ENCODE results near the gene PF4V1.

PF4V1 gene, protein sequence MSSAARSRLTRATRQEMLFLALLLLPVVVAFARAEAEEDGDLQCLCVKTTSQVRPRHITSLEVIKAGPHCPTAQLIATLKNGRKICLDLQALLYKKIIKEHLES

DNA sequence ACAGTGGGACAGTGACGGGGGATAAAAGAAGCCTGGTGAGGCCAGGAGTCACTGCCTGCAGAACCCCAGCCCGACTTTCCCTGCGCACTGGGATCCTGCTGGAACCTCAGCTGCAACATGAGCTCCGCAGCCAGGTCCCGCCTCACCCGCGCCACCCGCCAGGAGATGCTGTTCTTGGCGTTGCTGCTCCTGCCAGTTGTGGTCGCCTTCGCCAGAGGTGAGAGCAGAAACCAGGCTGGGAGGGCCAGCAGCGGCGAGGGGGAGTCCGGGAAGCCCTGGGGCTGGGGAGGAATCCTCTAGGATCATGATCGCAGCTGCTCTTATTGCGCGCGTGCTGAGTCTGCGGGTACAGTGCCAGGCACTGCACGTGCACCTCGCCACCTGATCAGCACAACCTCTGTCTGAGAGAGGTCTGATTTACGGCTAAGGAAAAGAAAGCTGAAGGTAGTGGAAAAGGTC, at the start of gene PF4V1:
Gene PF4V1, plus strand, starts transcription at position 51 of the 459 bp plus-strand sequence. Its CDS starts 67 bp downstream, at position 118.
- no peak for DNase-seq

- no peak for DNase-seq
These were observed 42.9 kb upstream of the PF4V1 start for GRCh38 chr4:73810191-73810590.

DNA sequence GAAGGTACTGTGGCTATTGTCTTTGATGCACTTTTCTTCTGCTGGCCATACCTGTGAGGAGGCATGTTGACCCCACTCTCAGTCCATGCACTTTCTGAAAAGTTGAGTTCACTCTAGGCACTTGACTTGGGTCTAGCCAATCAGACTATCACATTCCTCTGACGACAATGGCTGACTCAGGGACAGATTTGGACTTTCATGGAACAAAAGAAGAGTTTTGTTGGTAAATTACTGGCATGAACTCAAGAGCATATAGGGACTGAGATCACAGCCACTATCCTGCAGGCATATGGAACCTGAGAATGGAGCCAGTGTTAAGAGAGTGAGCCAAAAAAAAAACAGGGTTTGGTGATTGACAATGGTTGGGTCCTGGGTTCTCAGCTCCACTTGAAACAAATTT, 41.3 kb upstream of the PF4V1 start:
- DNase-seq, result no peak

DNA sequence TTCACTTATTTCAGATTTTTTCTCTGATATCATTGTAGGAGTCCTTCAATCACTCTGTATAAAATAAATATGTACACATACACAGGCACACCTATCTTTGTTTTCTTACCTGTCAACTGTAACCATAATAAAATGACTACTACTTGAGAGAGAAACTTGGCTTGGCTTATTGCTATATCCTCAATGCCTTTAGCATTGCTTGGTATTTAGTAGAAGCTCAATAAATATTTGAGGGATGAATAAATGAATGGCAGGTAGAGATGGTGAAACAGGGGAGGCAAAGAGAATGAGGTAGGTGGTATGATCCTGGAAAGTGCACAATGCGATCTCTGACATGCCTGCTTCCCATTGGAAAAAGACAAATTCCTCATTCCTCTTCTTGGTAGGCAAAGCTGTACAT, 38.4 kb upstream of the PF4V1 start:
- no peak for DNase-seq

- peak; percentile 22 for DNase-seq
These were observed 38.0 kb upstream of the PF4V1 start for GRCh38 chr4:73815145-73815544.

DNA sequence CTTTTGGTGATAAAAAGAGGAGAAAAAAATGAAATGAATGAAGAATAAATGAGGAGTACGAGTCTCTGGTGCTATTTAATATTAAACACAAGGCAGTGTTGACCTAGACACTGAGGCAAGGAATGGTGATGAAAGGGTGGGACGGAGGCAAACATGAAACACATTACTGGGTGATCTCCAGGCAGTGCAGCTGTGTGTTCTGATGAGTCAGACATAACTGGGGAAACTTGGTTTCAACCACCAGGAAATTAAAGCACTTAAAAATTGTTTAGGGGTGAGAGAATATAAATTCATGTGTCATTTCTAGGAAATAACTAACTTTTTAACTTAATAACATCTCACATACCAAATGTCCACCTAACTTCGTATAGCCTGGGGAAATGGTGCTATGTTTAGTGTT, 36.3 kb upstream of the PF4V1 start:
- no peak for DNase-seq

GRCh38 chr4:73817341-73817740, 35.8 kb upstream of the PF4V1 start:
- DNase-seq, result no peak

GRCh38 chr4:73821325-73821724, 31.8 kb upstream of the PF4V1 start:
- DNase-seq, result no peak

GRCh38 chr4:73822389-73822788, 30.7 kb upstream of the PF4V1 start:
- no peak for DNase-seq

- no peak for DNase-seq
These were observed 30.1 kb upstream of the PF4V1 start for GRCh38 chr4:73822812-73823504.

DNA sequence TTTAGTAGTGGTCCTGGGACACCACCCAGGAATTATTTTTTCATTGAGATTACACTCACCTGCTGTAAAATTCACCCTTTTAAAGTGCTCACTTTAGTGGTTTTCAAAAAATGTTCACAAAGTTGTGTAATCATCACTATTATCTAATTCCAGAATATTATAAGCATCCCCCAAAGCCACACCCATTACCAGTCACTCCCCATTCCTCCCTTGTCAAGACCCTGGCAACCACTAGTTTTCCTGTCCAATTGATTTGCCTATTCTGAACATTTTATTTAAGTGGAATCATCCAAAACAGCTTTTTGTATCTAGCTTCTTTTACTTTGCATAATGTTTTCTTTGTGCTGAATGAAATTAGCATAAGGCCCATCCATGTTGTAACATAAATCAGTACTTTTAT, 29.3 kb upstream of the PF4V1 start:
- no peak for DNase-seq

DNA sequence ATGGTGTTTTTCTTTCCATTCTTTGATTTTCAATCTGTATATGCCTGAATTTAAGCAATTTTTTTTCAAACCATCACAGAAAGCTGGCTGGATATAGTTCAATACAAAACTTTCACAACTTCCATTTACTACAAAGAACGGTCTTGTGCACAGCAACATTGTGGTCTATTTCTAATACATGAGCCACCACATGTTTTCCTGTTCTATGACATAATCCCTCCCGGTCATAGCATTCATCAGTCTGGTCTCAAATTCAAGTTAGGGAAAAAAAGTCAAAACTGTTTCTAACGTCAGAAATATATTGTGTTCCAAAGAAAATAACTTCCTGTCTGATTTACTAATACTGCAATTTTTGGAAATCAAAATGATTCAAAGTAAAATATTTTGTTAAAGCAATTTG, 24.1 kb upstream of the PF4V1 start:
- DNase-seq, result no peak

- DNase-seq, result no peak
These were observed 21.5 kb upstream of the PF4V1 start for GRCh38 chr4:73831569-73831968.

- no peak for DNase-seq
These were observed 20.4 kb upstream of the PF4V1 start for GRCh38 chr4:73832651-73833237.

DNA sequence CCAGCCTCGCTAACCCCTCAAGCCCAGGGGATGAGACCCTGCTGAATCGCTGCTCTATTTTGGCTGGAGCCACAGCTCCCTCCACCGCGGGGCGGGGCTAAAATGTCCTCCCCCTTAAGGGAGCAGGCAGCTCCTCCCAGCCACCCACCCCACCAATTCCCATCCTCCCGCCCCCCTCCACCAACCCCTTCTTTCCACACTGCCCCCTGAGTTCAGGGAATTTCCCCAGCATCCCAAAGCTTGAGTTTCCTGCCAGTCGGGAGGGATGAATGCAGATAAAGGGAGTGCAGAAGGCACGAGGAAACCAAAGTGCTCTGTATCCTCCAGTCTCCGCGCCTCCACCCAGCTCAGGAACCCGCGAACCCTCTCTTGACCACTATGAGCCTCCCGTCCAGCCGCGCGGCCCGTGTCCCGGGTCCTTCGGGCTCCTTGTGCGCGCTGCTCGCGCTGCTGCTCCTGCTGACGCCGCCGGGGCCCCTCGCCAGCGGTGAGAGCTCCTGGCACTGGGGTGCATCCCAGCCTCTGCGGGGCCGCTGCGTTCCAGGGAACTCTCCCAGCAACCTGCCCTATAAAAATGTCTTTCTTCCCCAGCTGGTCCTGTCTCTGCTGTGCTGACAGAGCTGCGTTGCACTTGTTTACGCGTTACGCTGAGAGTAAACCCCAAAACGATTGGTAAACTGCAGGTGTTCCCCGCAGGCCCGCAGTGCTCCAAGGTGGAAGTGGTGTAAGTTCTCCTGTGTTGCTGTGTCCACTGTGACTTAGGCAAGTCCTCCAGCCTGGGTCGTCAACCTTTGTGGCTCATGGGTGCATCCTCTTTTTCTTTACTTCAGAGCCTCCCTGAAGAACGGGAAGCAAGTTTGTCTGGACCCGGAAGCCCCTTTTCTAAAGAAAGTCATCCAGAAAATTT, 16.5 kb upstream of the PF4V1 start, which contains the start of gene CXCL6:
Gene CXCL6, plus strand, starts transcription at position 306 of the 907 bp plus-strand sequence. Its CDS starts 73 bp downstream, at position 379.
- no peak for DNase-seq

GRCh38 chr4:73839071-73839470, 14.0 kb upstream of the PF4V1 start:
- no peak for DNase-seq

DNA sequence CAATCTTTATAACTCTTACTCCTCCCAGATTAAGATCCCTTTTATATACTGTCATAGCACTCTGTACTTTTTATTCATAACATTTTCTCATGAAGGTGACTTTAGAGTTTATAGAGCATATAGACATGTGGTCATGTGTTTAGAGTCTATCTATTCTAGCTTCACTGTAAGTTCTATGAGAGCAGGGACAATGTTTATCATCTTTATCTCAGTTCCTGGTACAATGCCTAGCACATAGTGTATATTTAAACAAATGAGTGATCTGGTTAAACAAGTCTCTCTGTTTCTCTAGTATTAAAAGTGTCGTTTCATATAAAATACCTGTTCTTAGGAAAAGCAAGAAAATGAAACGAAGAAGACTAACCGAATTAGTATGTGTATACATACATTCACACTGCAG, 13.4 kb upstream of the PF4V1 start:
- DNase-seq, result no peak

GRCh38 chr4:73841243-73841925, 11.7 kb upstream of the PF4V1 start:
- no peak for DNase-seq

GRCh38 chr4:73842696-73843095, 10.4 kb upstream of the PF4V1 start:
- DNase-seq, result no peak

GRCh38 chr4:73843369-73843768, 9.7 kb upstream of the PF4V1 start:
- no peak for DNase-seq

DNA sequence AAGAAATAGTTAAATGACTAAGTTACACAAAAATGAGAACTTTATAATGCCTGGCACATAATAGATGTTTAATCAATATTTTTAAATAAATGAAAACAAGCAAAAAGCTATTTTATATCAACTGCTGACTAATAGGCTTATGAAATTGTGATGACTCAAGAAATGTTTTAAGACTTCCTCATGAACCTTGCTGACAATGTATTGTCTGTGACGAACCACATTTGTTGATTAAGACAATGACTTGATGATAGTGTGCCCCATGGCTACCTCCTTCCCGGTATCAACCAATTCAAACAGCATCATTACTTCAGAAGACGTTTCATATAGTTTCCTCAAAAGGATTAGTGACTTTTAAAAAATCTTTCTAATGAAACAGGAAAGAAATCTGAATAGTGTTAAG, 8.8 kb upstream of the PF4V1 start:
- DNase-seq, result no peak

GRCh38 chr4:73844806-73845205, 8.3 kb upstream of the PF4V1 start:
- DNase-seq, result no peak
